GM18951 (cell line): ENCODE data around the gene PCNX2.
"Not testable (repeated sequence)": the region's sequence is repeated elsewhere in the genome, so short reads cannot be mapped to it uniquely, and the experiment has no call there.

ENCODE experiments used
- POLR2A ChIP-seq: IDR thresholded peaks from 4 replicates; pipeline ENCODE4 v1.6.1; 2011; ENCODE audit warnings: mild to moderate bottlenecking; ENCODE audit not compliant: insufficient read length, insufficient read depth; ENCODE audit errors: extremely low read depth
- in situ Hi-C: fragments of 300-500 bp; cut with MboI; formaldehyde crosslinking; loops from one replicate; pipeline ENCODE4 v1.12.0; 2022; ENCODE audit warnings: low sequenced_read_pairs, mixed read lengths, inconsistent platforms; ENCODE audit not compliant: unreplicated experiment

PCNX2 gene

DNA sequence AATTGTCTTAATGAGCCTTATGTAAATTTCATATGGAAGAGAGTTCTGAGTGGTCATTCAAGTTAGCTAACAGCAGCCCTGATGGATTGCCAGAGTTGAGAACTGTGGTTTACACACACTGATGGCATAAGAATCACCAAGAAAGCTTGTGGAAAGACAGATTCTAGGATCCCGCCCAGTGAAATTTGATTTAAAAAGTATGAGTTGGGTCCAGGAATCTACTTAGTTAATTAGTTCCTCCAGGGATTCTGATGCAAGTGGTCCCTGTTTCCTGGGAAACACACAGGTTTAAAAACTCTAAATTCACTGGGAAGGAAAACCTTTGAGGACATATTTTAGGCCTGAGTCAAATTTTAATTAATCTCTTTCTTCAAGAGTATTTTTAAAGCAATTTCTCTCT lies 200.8 kb downstream of the PCNX2 start:
- in situ Hi-C loops, result no loop called here
- no peak for TF ChIP-seq POLR2A

- in situ Hi-C loops, result no loop called here
- no peak for TF ChIP-seq POLR2A
Measured at GRCh38 chr1:233094269-233094668, 201.3 kb downstream of the PCNX2 start.

GRCh38 chr1:233090746-233091494 lies 204.6 kb downstream of the PCNX2 start:
- in situ Hi-C loops, result no loop called here
- TF ChIP-seq POLR2A, result no peak

GRCh38 chr1:233089251-233089650 lies 206.3 kb downstream of the PCNX2 start:
- in situ Hi-C loops, result no loop called here
- no peak for TF ChIP-seq POLR2A

- TF ChIP-seq POLR2A, result no peak
- in situ Hi-C loops, result no loop called here
Measured at GRCh38 chr1:233088613-233089012, 206.9 kb downstream of the PCNX2 start.

GRCh38 chr1:233086961-233087881 lies 208.3 kb downstream of the PCNX2 start:
- TF ChIP-seq POLR2A, result no peak
- in situ Hi-C loops, result no loop called here

- no peak for TF ChIP-seq POLR2A
Measured at GRCh38 chr1:233085566-233085965, 210.0 kb downstream of the PCNX2 start.

GRCh38 chr1:233082778-233083550 lies 212.6 kb downstream of the PCNX2 start:
- no peak for TF ChIP-seq POLR2A
- in situ Hi-C loops, result no loop called here

More at GRCh38 chr1:233085566-233085965, 210.0 kb downstream of the PCNX2 start:
- in situ Hi-C loops, result no loop called here

DNA sequence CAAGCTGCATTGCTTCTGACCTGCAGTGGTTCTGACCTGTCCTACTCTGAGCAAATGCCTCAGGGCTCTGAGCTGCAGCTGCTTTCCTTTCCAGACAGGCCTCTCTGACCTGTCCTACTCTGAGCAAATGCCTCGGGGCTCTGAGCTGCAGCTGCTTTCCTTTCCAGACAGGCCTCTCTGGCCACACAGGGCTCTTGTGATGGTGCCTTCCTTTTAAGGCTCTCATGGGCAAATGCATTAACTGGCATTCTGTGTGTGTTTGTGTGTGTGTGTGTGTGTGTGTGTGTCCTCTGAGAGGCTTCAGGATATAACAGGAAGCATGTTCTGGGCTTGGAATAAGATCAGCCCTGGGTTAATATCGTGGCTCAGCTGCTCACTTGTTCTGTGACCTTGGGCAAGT lies 213.8 kb downstream of the PCNX2 start:
- no peak for TF ChIP-seq POLR2A
- in situ Hi-C loops, result no loop called here

- in situ Hi-C loops, result not testable (repeated sequence)
Measured at GRCh38 chr1:233080827-233081226, 214.7 kb downstream of the PCNX2 start.

DNA sequence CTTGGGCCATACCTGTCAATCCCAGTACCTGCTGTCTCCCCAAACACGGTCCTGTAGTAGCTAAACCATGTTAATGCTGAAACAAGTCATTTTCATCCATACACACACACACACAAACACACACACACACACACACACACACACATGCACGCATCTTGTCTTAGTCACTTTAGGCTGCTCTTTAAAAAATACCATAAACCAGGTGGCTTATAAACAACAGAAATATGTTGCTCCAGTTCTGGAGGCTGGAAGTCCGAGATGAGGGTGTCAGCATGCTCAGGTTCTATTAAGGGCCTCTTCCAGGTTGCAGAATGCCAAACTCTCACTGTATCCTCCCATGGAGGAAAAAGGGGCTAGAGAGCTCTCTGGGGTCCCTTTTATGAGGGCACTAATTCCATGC lies 215.2 kb downstream of the PCNX2 start:
- TF ChIP-seq POLR2A, result no peak
- in situ Hi-C loops, result no loop called here

GRCh38 chr1:233079574-233079973 lies 216.0 kb downstream of the PCNX2 start:
- in situ Hi-C loops, result no loop called here
- TF ChIP-seq POLR2A, result no peak

GRCh38 chr1:233078396-233078795 lies 217.1 kb downstream of the PCNX2 start:
- in situ Hi-C loops, result no loop called here
- no peak for TF ChIP-seq POLR2A
